Measurements from ENCODE around the gene KIAA1549. TPM values are rescaled to one million over a fixed set of nuclear protein-coding genes. Genes with fewer than 3 reads are reported as not detected.
A peak's percentile ranks its signal among the peaks of the same experiment; 100 is the strongest.

The KIAA1549 gene
- total RNA-seq, 1 experiment from 2014 or later: 19.9 TPM

- no peak for DNase-seq
- no peaks in the 10 kb centered on the region for H3K9me3 ChIP-seq
- Mint-ChIP-seq H3K4me1 (ENCODE audit: low read depth, unreplicated experiment) (peaks cover 25% of the 10 kb centered on the region), H3K4me3 (ENCODE audit: unreplicated experiment) (no peak overlapping the region), H3K27me3 (ENCODE audit: insufficient read depth, unreplicated experiment) (no peaks in the 10 kb centered on the region), H3K9me3 (ENCODE audit: unreplicated experiment) (no peaks in the 10 kb centered on the region), H3K36me3 (ENCODE audit: insufficient read depth, unreplicated experiment) (peaks cover 33% of the 10 kb centered on the region), H3K27ac (ENCODE audit: unreplicated experiment) (no peak overlapping the region)
- no peaks in the 10 kb centered on the region; the same call in 1 of the 2 replicates for H3K36me3 ChIP-seq (ENCODE audit: control insufficient read depth, insufficient read depth, low read length)
- ChIA-PET POLR2A (no interaction called here), CTCF (no interaction called here)
- intact Hi-C loops (cut with micrococcal nuclease; ENCODE audit: unreplicated experiment): no loop called here
- peaks cover 6% of the 10 kb centered on the region; the same call in 1 of the 2 replicates for H3K4me1 ChIP-seq
- BruUV-seq (replicated peaks): no TSS peak
- H3K27me3 ChIP-seq (replicated peaks; ENCODE audit: control insufficient read depth, insufficient read depth, low read length): no peaks in the 10 kb centered on the region
- no peak overlapping the region for H3K4me3 ChIP-seq (ENCODE audit: low read depth, low read length)
- no peak for TF ChIP-seq CTCF (IDR thresholded peaks at IDR 0.05; ENCODE audit: insufficient read depth in 1 of 2, low read depth in 1 of 2, low read length in 1 of 2, severe bottlenecking in 1 of 2, unreplicated experiment in 1 of 2)
These were observed 87.9 kb downstream of the KIAA1549 start for GRCh38 chr7:138893258-138893657.

GRCh38 chr7:138892812-138893211, 88.4 kb downstream of the KIAA1549 start:
- H3K27me3 ChIP-seq (replicated peaks; ENCODE audit: control insufficient read depth, insufficient read depth, low read length): no peaks in the 10 kb centered on the region
- no TSS peak for BruUV-seq (replicated peaks)
- ChIA-PET POLR2A (no interaction called here), CTCF (no interaction called here)
- no peaks in the 10 kb centered on the region for H3K9me3 Mint-ChIP-seq (ENCODE audit: unreplicated experiment)
- peaks cover 6% of the 10 kb centered on the region; the same call in 1 of the 2 replicates for H3K4me1 ChIP-seq
- H3K4me3 ChIP-seq (ENCODE audit: low read depth, low read length): no peak overlapping the region
- H3K27ac Mint-ChIP-seq (ENCODE audit: unreplicated experiment): no peak overlapping the region
- peaks cover 25% of the 10 kb centered on the region for H3K4me1 Mint-ChIP-seq (ENCODE audit: low read depth, unreplicated experiment)
- no peaks in the 10 kb centered on the region for H3K27me3 Mint-ChIP-seq (ENCODE audit: insufficient read depth, unreplicated experiment)
- H3K9me3 ChIP-seq: no peaks in the 10 kb centered on the region
- H3K4me3 Mint-ChIP-seq (ENCODE audit: unreplicated experiment): no peak overlapping the region
- peaks cover 29% of the 10 kb centered on the region for H3K36me3 Mint-ChIP-seq (ENCODE audit: insufficient read depth, unreplicated experiment)
- no peaks in the 10 kb centered on the region; the same call in 1 of the 2 replicates for H3K36me3 ChIP-seq (ENCODE audit: control insufficient read depth, insufficient read depth, low read length)
- no peak for TF ChIP-seq CTCF (IDR thresholded peaks at IDR 0.05; ENCODE audit: insufficient read depth in 1 of 2, low read depth in 1 of 2, low read length in 1 of 2, severe bottlenecking in 1 of 2, unreplicated experiment in 1 of 2)
- DNase-seq: no peak
- intact Hi-C loops (cut with micrococcal nuclease; ENCODE audit: unreplicated experiment): no loop called here

- Mint-ChIP-seq H3K27me3 (ENCODE audit: insufficient read depth, unreplicated experiment) (no peaks in the 10 kb centered on the region), H3K4me3 (ENCODE audit: unreplicated experiment) (no peak overlapping the region), H3K27ac (ENCODE audit: unreplicated experiment) (peak overlapping the region; percentile 34), H3K36me3 (ENCODE audit: insufficient read depth, unreplicated experiment) (peaks cover 29% of the 10 kb centered on the region), H3K4me1 (ENCODE audit: low read depth, unreplicated experiment) (peaks cover 25% of the 10 kb centered on the region), H3K9me3 (ENCODE audit: unreplicated experiment) (no peaks in the 10 kb centered on the region)
- Histone ChIP-seq H3K4me1 (peaks cover 6% of the 10 kb centered on the region; the same call in 1 of the 2 replicates), H3K4me3 (ENCODE audit: low read depth, low read length) (no peak overlapping the region), H3K9me3 (no peaks in the 10 kb centered on the region), H3K36me3 (ENCODE audit: control insufficient read depth, insufficient read depth, low read length) (no peaks in the 10 kb centered on the region; the same call in 1 of the 2 replicates), H3K27me3 (replicated peaks; ENCODE audit: control insufficient read depth, insufficient read depth, low read length) (no peaks in the 10 kb centered on the region)
- no peak for TF ChIP-seq CTCF (IDR thresholded peaks at IDR 0.05; ENCODE audit: insufficient read depth in 1 of 2, low read depth in 1 of 2, low read length in 1 of 2, severe bottlenecking in 1 of 2, unreplicated experiment in 1 of 2)
- ChIA-PET CTCF (no interaction called here), POLR2A (no interaction called here)
- BruUV-seq (replicated peaks): no TSS peak
- DNase-seq: no peak
- intact Hi-C loops (cut with micrococcal nuclease; ENCODE audit: unreplicated experiment): no loop called here
These were observed 89.1 kb downstream of the KIAA1549 start for GRCh38 chr7:138892006-138892630.

Data from Caco-2 (cell line).